Fibroblast of lung (primary cell): ENCODE results near the gene SEC14L5.
"Not testable (repeated sequence)": the region's sequence is repeated elsewhere in the genome, so short reads cannot be mapped to it uniquely, and the experiment has no call there.

Source experiments
- CTCF ChIP-seq, 2 donors: IDR thresholded peaks in 1 of 2; conservative IDR thresholded peaks in 1 of 2; 1 replicate in 1 of 2; 2 replicates in 1 of 2; pipeline ENCODE4 v1.5.1; 2011 to 2012; ENCODE audit warnings: low read length in 2 of 2, control low read depth in 1 of 2, inconsistent platforms in 1 of 2, low read depth in 1 of 2, mild to moderate bottlenecking in 1 of 2
- EZH2 ChIP-seq: IDR thresholded peaks from 2 replicates; pipeline ENCODE4 v1.5.1; 2012; ENCODE audit warnings: low read length, control low read depth, mild to moderate bottlenecking; ENCODE audit errors: missing control alignments

- not testable (repeated sequence) for TF ChIP-seq EZH2; CTCF (conservative IDR thresholded peaks at IDR 0.05 in 1 of 2, IDR thresholded peaks at IDR 0.05 in 1 of 2; ENCODE audit: low read depth in 1 of 2, low read length in 2 of 2)
Measured at GRCh38 chr16:4929619-4930018, 28.5 kb upstream of the SEC14L5 start.
